ENCODE results near the gene CREBRF.

The CREBRF gene

GRCh38 chr5:173018358-173018757 is 37.8 kb upstream of the CREBRF start:
- H3K36me3 ChIP-seq (ENCODE audit: low read depth): peaks cover 21% of the 10 kb centered on the region
- TF ChIP-seq, protein P1, sequence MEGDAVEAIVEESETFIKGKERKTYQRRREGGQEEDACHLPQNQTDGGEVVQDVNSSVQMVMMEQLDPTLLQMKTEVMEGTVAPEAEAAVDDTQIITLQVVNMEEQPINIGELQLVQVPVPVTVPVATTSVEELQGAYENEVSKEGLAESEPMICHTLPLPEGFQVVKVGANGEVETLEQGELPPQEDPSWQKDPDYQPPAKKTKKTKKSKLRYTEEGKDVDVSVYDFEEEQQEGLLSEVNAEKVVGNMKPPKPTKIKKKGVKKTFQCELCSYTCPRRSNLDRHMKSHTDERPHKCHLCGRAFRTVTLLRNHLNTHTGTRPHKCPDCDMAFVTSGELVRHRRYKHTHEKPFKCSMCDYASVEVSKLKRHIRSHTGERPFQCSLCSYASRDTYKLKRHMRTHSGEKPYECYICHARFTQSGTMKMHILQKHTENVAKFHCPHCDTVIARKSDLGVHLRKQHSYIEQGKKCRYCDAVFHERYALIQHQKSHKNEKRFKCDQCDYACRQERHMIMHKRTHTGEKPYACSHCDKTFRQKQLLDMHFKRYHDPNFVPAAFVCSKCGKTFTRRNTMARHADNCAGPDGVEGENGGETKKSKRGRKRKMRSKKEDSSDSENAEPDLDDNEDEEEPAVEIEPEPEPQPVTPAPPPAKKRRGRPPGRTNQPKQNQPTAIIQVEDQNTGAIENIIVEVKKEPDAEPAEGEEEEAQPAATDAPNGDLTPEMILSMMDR (IDR thresholded peaks at IDR 0.05; ENCODE audit: poor library complexity, severe bottlenecking): no peak
- no peaks in the 10 kb centered on the region for H3K9me3 ChIP-seq (ENCODE audit: severe bottlenecking)
- no peak overlapping the region for H3K4me3 ChIP-seq (ENCODE audit: severe bottlenecking)
- no peak for ATAC-seq (ENCODE audit: low read depth)
- H3K27ac ChIP-seq (ENCODE audit: poor library complexity, severe bottlenecking): no peak overlapping the region
- peaks cover 22% of the 10 kb centered on the region for H3K4me1 ChIP-seq (ENCODE audit: insufficient read depth, poor library complexity, severe bottlenecking)
- DNase-seq (ENCODE audit: low spot score): no peak
- no peaks in the 10 kb centered on the region for H3K27me3 ChIP-seq (ENCODE audit: insufficient read depth, poor library complexity, severe bottlenecking)

- no peak overlapping the region for H3K4me3 ChIP-seq (ENCODE audit: severe bottlenecking)
- ATAC-seq (ENCODE audit: low read depth) (no peak), DNase-seq (ENCODE audit: low spot score) (no peak)
- H3K9me3 ChIP-seq (ENCODE audit: severe bottlenecking): no peaks in the 10 kb centered on the region
- no peak overlapping the region for H3K27ac ChIP-seq (ENCODE audit: poor library complexity, severe bottlenecking)
- TF ChIP-seq, protein P1 (IDR thresholded peaks at IDR 0.05; ENCODE audit: poor library complexity, severe bottlenecking): no peak
- peaks cover 17% of the 10 kb centered on the region for H3K4me1 ChIP-seq (ENCODE audit: insufficient read depth, poor library complexity, severe bottlenecking)
- H3K36me3 ChIP-seq (ENCODE audit: low read depth): peaks cover 30% of the 10 kb centered on the region
- no peaks in the 10 kb centered on the region for H3K27me3 ChIP-seq (ENCODE audit: insufficient read depth, poor library complexity, severe bottlenecking)
These were observed 36.0 kb upstream of the CREBRF start for GRCh38 chr5:173020154-173020581.

DNA sequence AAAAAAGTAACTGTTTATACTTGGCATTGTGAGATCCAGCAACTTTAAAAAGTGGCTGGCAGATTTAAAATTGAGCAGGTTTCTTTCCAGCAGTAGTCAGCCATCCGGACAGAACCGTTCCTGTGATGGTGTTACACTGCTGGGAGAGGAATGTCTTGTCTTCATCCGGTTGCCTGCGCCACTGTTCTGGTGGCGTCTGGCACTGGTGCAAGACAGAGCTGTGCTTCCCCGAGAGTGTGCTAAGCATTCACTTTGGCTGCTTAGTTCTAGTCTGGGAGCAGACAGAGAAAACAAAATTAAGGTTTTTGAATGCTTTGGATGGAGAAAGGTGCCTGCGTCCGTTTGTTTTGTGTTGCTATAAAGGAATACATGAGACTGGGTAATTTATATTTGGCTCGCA is 35.5 kb upstream of the CREBRF start:
- peaks cover 30% of the 10 kb centered on the region for H3K36me3 ChIP-seq (ENCODE audit: low read depth)

DNA sequence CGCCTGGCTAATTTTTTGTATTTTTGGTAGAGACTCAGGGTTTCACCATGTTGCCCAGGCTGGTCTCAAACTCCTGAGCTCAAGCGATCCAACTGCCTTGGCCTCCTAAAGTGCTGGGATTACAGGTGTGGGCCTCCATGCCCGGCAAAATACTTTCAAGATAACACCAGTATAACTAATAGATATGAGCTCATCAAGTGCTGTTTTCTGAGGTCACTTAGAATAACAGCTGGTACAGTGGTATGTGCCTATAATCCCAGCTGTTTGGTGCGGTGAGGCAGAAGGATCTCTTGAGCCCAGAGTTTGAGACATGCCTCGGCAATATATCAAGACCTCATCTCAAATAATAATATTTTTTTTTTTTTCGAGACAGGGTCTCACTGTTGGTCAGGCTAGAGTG is 30.5 kb upstream of the CREBRF start:
- no peak for DNase-seq (ENCODE audit: low spot score)
- TF ChIP-seq, protein P1 (IDR thresholded peaks at IDR 0.05; ENCODE audit: poor library complexity, severe bottlenecking): no peak
- Histone ChIP-seq H3K36me3 (ENCODE audit: low read depth) (peaks cover 36% of the 10 kb centered on the region), H3K27me3 (ENCODE audit: insufficient read depth, poor library complexity, severe bottlenecking) (no peaks in the 10 kb centered on the region), H3K9me3 (ENCODE audit: severe bottlenecking) (no peaks in the 10 kb centered on the region), H3K4me1 (ENCODE audit: insufficient read depth, poor library complexity, severe bottlenecking) (no peaks in the 10 kb centered on the region), H3K4me3 (ENCODE audit: severe bottlenecking) (no peak overlapping the region), H3K27ac (ENCODE audit: poor library complexity, severe bottlenecking) (no peak overlapping the region)
- ATAC-seq (ENCODE audit: low read depth): no peak

More for the DNA sequence above, 35.5 kb upstream of the CREBRF start:
- peaks cover 16% of the 10 kb centered on the region for H3K4me1 ChIP-seq (ENCODE audit: insufficient read depth, poor library complexity, severe bottlenecking)
- TF ChIP-seq, protein P1 (IDR thresholded peaks at IDR 0.05; ENCODE audit: poor library complexity, severe bottlenecking): no peak
- H3K9me3 ChIP-seq (ENCODE audit: severe bottlenecking): no peaks in the 10 kb centered on the region
- ATAC-seq (ENCODE audit: low read depth) (no peak), DNase-seq (ENCODE audit: low spot score) (no peak)
- H3K4me3 ChIP-seq (ENCODE audit: severe bottlenecking): no peak overlapping the region
- H3K27me3 ChIP-seq (ENCODE audit: insufficient read depth, poor library complexity, severe bottlenecking): no peaks in the 10 kb centered on the region
- no peak overlapping the region for H3K27ac ChIP-seq (ENCODE audit: poor library complexity, severe bottlenecking)

DNA sequence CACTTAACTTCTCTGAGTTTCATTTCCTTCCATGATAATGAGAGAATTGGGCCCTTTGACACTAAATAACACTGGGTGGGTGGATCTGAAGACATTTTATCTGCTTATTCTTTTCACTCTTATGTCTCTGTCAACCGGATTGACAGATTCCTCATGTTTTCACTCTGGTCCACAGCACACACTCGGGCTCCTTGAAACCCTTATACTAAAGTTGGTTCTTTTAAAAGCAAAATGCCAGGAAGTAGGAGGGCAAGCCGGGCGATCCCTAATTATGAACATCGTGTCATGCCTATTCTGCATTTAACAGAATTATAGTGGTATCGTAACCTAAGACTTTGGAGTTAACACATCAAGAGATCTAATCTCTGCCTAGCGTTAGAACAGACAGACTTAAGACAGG is 28.2 kb upstream of the CREBRF start:
- H3K27ac ChIP-seq (ENCODE audit: poor library complexity, severe bottlenecking): no peak overlapping the region
- H3K27me3 ChIP-seq (ENCODE audit: insufficient read depth, poor library complexity, severe bottlenecking): no peaks in the 10 kb centered on the region
- ATAC-seq (ENCODE audit: low read depth): no peak
- TF ChIP-seq, protein P1 (IDR thresholded peaks at IDR 0.05; ENCODE audit: poor library complexity, severe bottlenecking): no peak
- H3K36me3 ChIP-seq (ENCODE audit: low read depth): peaks cover 20% of the 10 kb centered on the region
- H3K4me3 ChIP-seq (ENCODE audit: severe bottlenecking): no peak overlapping the region
- no peaks in the 10 kb centered on the region for H3K9me3 ChIP-seq (ENCODE audit: severe bottlenecking)
- H3K4me1 ChIP-seq (ENCODE audit: insufficient read depth, poor library complexity, severe bottlenecking): no peaks in the 10 kb centered on the region
- DNase-seq (ENCODE audit: low spot score): no peak
